Left lung (tissue), 10 donors: ENCODE measurements around the gene ERC2. TPM values are rescaled to one million over a fixed set of nuclear protein-coding genes. Genes with fewer than 3 reads are reported as not detected.
"Not testable (repeated sequence)": the region's sequence is repeated elsewhere in the genome, so short reads cannot be mapped to it uniquely, and the experiment has no call there.

Source experiments
- ATAC-seq: fragments of 200-7000 bp; cut with Tn5 transposase; one replicate; pipeline ENCODE4 v1.9.1; 2020; ENCODE audit warnings: moderate library complexity
- DNase-seq, 4 donors: peaks; one replicate each; pipeline ENCODE4 v3.0.0-alpha.2; 2013 to 2020
- H3K27ac ChIP-seq, 2 donors: fragments of 200-600 bp; sonication (generic) in 1 of 2; one replicate each; pipeline versions ENCODE4 v1.5.0 to v1.8.0; 2020 to 2021
- H3K27me3 ChIP-seq, 2 donors: fragments of 200-600 bp; sonication (generic) in 1 of 2; one replicate each; pipeline versions ENCODE4 v1.5.0 to v1.8.0; 2020 to 2021
- H3K36me3 ChIP-seq, 2 donors: fragments of 200-600 bp; sonication (generic) in 1 of 2; one replicate each; pipeline versions ENCODE4 v1.5.0 to v1.8.0; 2020 to 2021
- H3K4me1 ChIP-seq, 2 donors: fragments of 200-600 bp; one replicate each; pipeline ENCODE4 v1.8.0; 2021
- H3K4me3 ChIP-seq, 2 donors: fragments of 200-600 bp; sonication (generic) in 1 of 2; one replicate each; pipeline versions ENCODE4 v1.5.0 to v1.8.0; 2020 to 2021; ENCODE audit warnings: mild to moderate bottlenecking in 1 of 2
- H3K9me3 ChIP-seq, 2 donors: fragments of 200-600 bp; sonication (generic) in 1 of 2; one replicate each; pipeline versions ENCODE4 v1.5.0 to v1.8.0; 2020 to 2021
- CTCF ChIP-seq, 2 donors: fragments of 200-600 bp; sonication (generic) in 1 of 2; IDR thresholded peaks; one replicate each; pipeline versions ENCODE4 v1.5.0 to v1.8.0; 2021; ENCODE audit warnings: antibody characterized with exemption in 2 of 2
- intact Hi-C, 2 donors: fragments of 100-400 bp; cut with DNase I; formaldehyde crosslinking; loops; one replicate each; pipeline versions ENCODE4 v1.11.2 to v1.14.2; 2022
- polyA plus RNA-seq, 6 donors: library from polyadenylated mRNA; unstranded; fragments of 120-200 nt; gene quantifications; one replicate each; pipeline ENCODE4 v1.2.1, GENCODE V29; 2013; ENCODE audit not compliant: insufficient read length in 6 of 6
- total RNA-seq, 2 donors: library from RNA; stranded (reverse); fragmentation: NEBNext Ultra II Directional; extraction: Animal tissue kit (Norgen Biotek cat#: 25700); gene quantifications; one replicate each; pipeline ENCODE4 v1.2.1, GENCODE V29; 2021
- donor health status: DM: no; HTN: yes; CAD: no.
- donor health status: DM: no; HTN: no; CAD: no.

Gene ERC2
- total and polyA plus RNA-seq, 8 donors, result 1.6 to 3.3 (median 2.1) TPM

GRCh38 chr3:55854494-55854893, 613.8 kb downstream of the ERC2 start:
- no peaks in the 10 kb centered on the region for H3K27me3 ChIP-seq
- DNase-seq, result peak in 2 of 4 donors; percentile 50 to 57
- intact Hi-C loops, result no loop called here
- H3K9me3 ChIP-seq, result no peaks in the 10 kb centered on the region
- no peaks in the 10 kb centered on the region for H3K36me3 ChIP-seq
- H3K4me1 ChIP-seq, result no peaks in the 10 kb centered on the region
- H3K4me3 ChIP-seq, result no peak overlapping the region
- H3K27ac ChIP-seq, result no peak overlapping the region
- TF ChIP-seq CTCF (IDR thresholded peaks at IDR 0.05), result no peak
- ATAC-seq, result no peak

- no peak for ATAC-seq
- Histone ChIP-seq H3K36me3 (no peaks in the 10 kb centered on the region), H3K27me3 (no peaks in the 10 kb centered on the region), H3K4me3 (no peak overlapping the region), H3K27ac (no peak overlapping the region), H3K9me3 (no peaks in the 10 kb centered on the region), H3K4me1 (no peaks in the 10 kb centered on the region)
- intact Hi-C loops, result no loop called here
- no peak for DNase-seq
- TF ChIP-seq CTCF (IDR thresholded peaks at IDR 0.05), result no peak
These were observed 615.9 kb downstream of the ERC2 start for GRCh38 chr3:55852326-55852725.

- H3K27ac ChIP-seq, result no peak overlapping the region
- no peaks in the 10 kb centered on the region for H3K27me3 ChIP-seq
- H3K4me1 ChIP-seq, result no peaks in the 10 kb centered on the region
- ATAC-seq, result no peak
- intact Hi-C loops, result no loop called here
- DNase-seq, result no peak
- TF ChIP-seq CTCF (IDR thresholded peaks at IDR 0.05), result no peak
- H3K36me3 ChIP-seq, result no peaks in the 10 kb centered on the region
- H3K4me3 ChIP-seq, result no peak overlapping the region
- no peaks in the 10 kb centered on the region for H3K9me3 ChIP-seq
These were observed 626.1 kb downstream of the ERC2 start for GRCh38 chr3:55842204-55842603.

DNA sequence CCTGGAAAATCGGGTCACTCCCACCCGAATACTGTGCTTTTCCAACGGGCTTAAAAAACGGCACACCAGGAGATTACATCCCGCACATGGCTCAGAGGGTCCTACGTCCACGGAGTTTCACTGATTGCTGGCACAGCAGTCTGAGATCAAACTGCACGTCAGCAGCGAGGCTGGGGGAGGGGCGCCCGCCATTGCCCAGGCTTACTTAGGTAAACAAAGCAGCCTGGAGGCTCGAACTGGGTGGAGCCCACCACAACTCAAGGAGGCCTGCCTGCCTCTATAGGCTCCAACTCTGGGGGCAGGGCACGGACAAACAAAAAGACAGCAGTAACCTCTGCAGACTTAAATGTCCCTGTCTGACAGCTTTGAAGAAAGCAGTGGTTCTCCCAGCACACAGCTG, 636.4 kb downstream of the ERC2 start:
- H3K9me3 ChIP-seq, H3K36me3 ChIP-seq, H3K4me3 ChIP-seq, H3K27ac ChIP-seq, ATAC-seq, H3K4me1 ChIP-seq, H3K27me3 ChIP-seq, DNase-seq, intact Hi-C loops: not testable (repeated sequence)

GRCh38 chr3:55828712-55829111, 639.6 kb downstream of the ERC2 start:
- intact Hi-C loops, result no loop called here
- Histone ChIP-seq H3K4me3 (no peak overlapping the region), H3K4me1 (no peaks in the 10 kb centered on the region), H3K9me3 (no peaks in the 10 kb centered on the region), H3K27me3 (no peaks in the 10 kb centered on the region), H3K36me3 (no peaks in the 10 kb centered on the region), H3K27ac (no peak overlapping the region)
- ATAC-seq, result no peak
- DNase-seq, result no peak
- no peak for TF ChIP-seq CTCF (IDR thresholded peaks at IDR 0.05)

GRCh38 chr3:55827786-55828185, 640.5 kb downstream of the ERC2 start:
- ATAC-seq (no peak), DNase-seq (peak in 1 of 4 donors; percentile 21)
- Histone ChIP-seq H3K36me3 (no peaks in the 10 kb centered on the region), H3K27me3 (no peaks in the 10 kb centered on the region), H3K4me3 (no peak overlapping the region), H3K27ac (no peak overlapping the region), H3K9me3 (no peaks in the 10 kb centered on the region), H3K4me1 (no peaks in the 10 kb centered on the region)
- intact Hi-C loops, result no loop called here
- no peak for TF ChIP-seq CTCF (IDR thresholded peaks at IDR 0.05)
